ENCODE data around the gene MAP3K5. TPM values are rescaled to one million over a fixed set of nuclear protein-coding genes. Genes with fewer than 3 reads are reported as not detected.

MAP3K5 gene
- total RNA-seq, 1 donor from 2014 or later: 24.4 TPM

DNA sequence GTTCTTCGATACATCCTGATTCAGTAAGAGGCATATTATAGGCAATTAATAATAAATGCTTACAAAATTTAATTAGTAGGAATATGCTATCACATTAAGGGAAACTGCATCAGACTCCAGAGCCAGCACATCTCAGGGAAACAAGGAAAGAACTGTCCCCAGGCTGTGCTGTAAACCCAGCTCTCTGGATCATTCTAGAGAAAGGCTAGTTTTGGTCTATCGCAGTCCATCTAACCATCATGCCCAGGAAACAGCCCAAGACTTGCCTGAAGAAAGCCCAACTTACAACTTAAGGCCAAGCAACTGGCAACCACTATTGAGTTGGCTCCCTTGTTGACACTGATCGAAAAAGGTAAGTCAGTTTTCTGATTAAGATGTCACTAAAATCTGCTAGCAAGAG lies 11.3 kb downstream of the MAP3K5 start:
- ATAC-seq (ENCODE audit: low read depth): no peak
- intact Hi-C loops (cut with micrococcal nuclease): loop anchor here (5.0 kb wide), 1 partner anchor 41 kb away; the partner anchor contains the start of gene PEX7
- ChIA-PET CTCF (interaction anchor here (1.0 kb wide), 1 partner anchor 11 kb away, joined by 4 read pairs; the partner anchor contains the start of gene MAP3K5), POLR2A (interaction anchor here (4.8 kb wide), 1 partner anchor 11 kb away, joined by 25 read pairs; the partner anchor contains the start of gene MAP3K5)
- H3K4me3 Mint-ChIP-seq: no peak overlapping the region
- peaks cover 60% of the 10 kb centered on the region for H3K4me1 Mint-ChIP-seq
- peaks cover 10% of the 10 kb centered on the region for H3K36me3 Mint-ChIP-seq (ENCODE audit: low read depth)
- no peaks in the 10 kb centered on the region for H3K9me3 Mint-ChIP-seq
- no peaks in the 10 kb centered on the region for H3K27me3 Mint-ChIP-seq
- TF ChIP-seq, protein P1, sequence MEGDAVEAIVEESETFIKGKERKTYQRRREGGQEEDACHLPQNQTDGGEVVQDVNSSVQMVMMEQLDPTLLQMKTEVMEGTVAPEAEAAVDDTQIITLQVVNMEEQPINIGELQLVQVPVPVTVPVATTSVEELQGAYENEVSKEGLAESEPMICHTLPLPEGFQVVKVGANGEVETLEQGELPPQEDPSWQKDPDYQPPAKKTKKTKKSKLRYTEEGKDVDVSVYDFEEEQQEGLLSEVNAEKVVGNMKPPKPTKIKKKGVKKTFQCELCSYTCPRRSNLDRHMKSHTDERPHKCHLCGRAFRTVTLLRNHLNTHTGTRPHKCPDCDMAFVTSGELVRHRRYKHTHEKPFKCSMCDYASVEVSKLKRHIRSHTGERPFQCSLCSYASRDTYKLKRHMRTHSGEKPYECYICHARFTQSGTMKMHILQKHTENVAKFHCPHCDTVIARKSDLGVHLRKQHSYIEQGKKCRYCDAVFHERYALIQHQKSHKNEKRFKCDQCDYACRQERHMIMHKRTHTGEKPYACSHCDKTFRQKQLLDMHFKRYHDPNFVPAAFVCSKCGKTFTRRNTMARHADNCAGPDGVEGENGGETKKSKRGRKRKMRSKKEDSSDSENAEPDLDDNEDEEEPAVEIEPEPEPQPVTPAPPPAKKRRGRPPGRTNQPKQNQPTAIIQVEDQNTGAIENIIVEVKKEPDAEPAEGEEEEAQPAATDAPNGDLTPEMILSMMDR (IDR thresholded peaks at IDR 0.05): no peak
- DNase-seq: no peak
- no peak overlapping the region for H3K27ac Mint-ChIP-seq

DNA sequence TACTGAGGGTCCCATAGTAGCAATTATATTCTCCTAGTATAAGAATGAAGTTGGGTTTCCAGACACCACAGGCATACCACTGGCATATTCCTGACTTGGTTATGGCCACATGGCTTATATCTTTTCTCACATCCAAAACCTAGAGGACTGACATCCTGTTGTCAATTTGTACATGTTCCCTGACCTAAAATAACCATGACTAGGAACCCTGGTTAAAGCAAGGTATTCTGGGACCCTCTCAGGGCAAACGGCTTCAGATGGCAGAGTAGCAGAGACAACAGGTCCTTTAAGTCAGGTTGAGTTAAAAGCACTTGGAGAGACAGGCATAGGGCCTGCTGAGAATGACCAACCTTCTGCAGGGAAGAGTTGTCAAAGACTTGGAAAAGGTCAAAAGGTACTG lies 12.6 kb downstream of the MAP3K5 start:
- H3K4me1 Mint-ChIP-seq: peaks cover 59% of the 10 kb centered on the region
- no peak overlapping the region for H3K27ac Mint-ChIP-seq
- no peaks in the 10 kb centered on the region for H3K27me3 Mint-ChIP-seq
- no peaks in the 10 kb centered on the region for H3K9me3 Mint-ChIP-seq
- TF ChIP-seq, protein P1 (IDR thresholded peaks at IDR 0.05): no peak
- DNase-seq (no peak), ATAC-seq (ENCODE audit: low read depth) (no peak)
- peaks cover 13% of the 10 kb centered on the region for H3K36me3 Mint-ChIP-seq (ENCODE audit: low read depth)
- POLR2A ChIA-PET: no interaction called here
- CTCF ChIA-PET: no interaction called here
- no peak overlapping the region for H3K4me3 Mint-ChIP-seq
- intact Hi-C loops (cut with micrococcal nuclease): loop anchor here (5.0 kb wide), 1 partner anchor 43 kb away; the partner anchor contains the start of gene PEX7

DNA sequence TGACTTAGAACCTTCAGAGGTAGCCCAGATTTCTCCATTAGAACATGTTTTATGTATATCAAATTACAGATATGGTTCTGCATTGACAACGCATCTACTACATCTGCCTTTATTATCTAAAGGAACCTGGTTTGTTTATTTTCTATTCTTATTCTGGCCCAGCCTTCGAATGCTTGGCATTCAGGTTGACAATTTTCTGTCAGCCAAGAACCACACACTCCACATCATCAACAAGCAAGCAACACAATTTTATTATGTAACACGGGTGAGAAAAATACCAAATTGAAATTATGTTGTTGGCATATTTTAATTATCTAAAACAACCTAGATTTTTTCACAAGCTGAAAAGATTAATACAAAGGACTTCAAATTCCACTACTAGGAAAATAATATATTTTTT lies 14.6 kb downstream of the MAP3K5 start:
- no peaks in the 10 kb centered on the region for H3K27me3 Mint-ChIP-seq
- no peak for DNase-seq
- POLR2A ChIA-PET: interaction anchor here (0.6 kb wide), 1 partner anchor 17 kb away, joined by 6 read pairs; no protein-coding TSS in a partner anchor
- ATAC-seq (ENCODE audit: low read depth): no peak
- H3K27ac Mint-ChIP-seq: no peak overlapping the region
- TF ChIP-seq, protein P1 (IDR thresholded peaks at IDR 0.05): no peak
- no peak overlapping the region for H3K4me3 Mint-ChIP-seq
- CTCF ChIA-PET: no interaction called here
- peaks cover 12% of the 10 kb centered on the region for H3K36me3 Mint-ChIP-seq (ENCODE audit: low read depth)
- intact Hi-C loops (cut with micrococcal nuclease): no loop called here
- peaks cover 59% of the 10 kb centered on the region for H3K4me1 Mint-ChIP-seq
- H3K9me3 Mint-ChIP-seq: no peaks in the 10 kb centered on the region

DNA sequence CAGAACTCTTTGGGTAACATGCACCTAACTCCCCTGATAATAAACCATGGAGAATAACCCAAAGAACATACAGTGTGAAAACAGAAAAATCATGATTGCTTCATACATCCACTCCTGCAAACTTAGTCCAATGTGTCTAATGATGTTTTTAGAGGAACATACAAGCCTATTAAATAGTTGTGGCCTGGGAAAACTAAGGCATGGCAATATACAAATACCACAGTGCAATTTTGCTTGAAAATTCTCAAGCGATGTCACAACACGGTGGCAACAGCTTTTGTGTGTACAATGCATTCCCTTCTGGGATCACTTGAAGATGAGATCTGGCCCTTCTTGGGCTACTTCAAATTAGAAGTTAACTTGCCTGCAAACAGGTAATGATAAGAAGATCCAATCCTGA lies 16.7 kb downstream of the MAP3K5 start:
- Mint-ChIP-seq H3K4me1 (peaks cover 60% of the 10 kb centered on the region), H3K27ac (no peak overlapping the region), H3K4me3 (no peak overlapping the region), H3K36me3 (ENCODE audit: low read depth) (peaks cover 12% of the 10 kb centered on the region), H3K9me3 (no peaks in the 10 kb centered on the region), H3K27me3 (no peaks in the 10 kb centered on the region)
- no peak for ATAC-seq (ENCODE audit: low read depth)
- DNase-seq: no peak
- intact Hi-C loops (cut with micrococcal nuclease): no loop called here
- TF ChIP-seq, protein P1 (IDR thresholded peaks at IDR 0.05): no peak
- CTCF ChIA-PET: interaction anchor here (1.1 to 2.3 kb wide), 2 partner anchors 12 to 17 kb away, joined by 3 to 7 read pairs; partner anchors contain the start of gene MAP3K5
- POLR2A ChIA-PET: no interaction called here

DNA sequence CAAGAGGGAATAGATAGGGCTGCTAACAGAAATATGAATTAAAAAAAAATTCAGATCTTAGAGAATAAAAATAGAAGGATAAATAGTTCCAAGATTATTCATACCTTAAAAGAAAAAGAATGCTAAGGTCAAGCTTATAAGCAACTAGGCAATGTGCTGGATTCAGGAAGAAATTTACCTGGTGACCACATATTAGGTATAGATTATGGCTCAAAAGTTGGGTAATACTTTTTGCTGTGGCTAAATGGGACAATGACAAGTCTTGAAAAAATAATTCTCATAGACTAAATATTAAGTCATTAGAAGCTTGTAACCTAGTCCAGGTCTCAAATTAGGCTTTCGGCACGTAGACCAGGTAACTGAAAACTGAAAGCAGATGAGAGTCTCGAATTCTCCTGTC lies 17.2 kb downstream of the MAP3K5 start:
- Mint-ChIP-seq H3K4me3 (no peak overlapping the region), H3K27ac (no peak overlapping the region), H3K36me3 (ENCODE audit: low read depth) (peaks cover 12% of the 10 kb centered on the region), H3K4me1 (peaks cover 61% of the 10 kb centered on the region), H3K9me3 (no peaks in the 10 kb centered on the region), H3K27me3 (no peaks in the 10 kb centered on the region)
- CTCF ChIA-PET: interaction anchor here (1.1 to 2.3 kb wide), 2 partner anchors 11 to 17 kb away, joined by 3 to 7 read pairs; partner anchors contain the start of gene MAP3K5
- DNase-seq (no peak), ATAC-seq (ENCODE audit: low read depth) (no peak)
- intact Hi-C loops (cut with micrococcal nuclease): no loop called here
- TF ChIP-seq, protein P1 (IDR thresholded peaks at IDR 0.05): no peak
- POLR2A ChIA-PET: no interaction called here
